ENCODE results near the gene LETM1. TPM values are rescaled to one million over a fixed set of nuclear protein-coding genes. Genes with fewer than 3 reads are reported as not detected.

LETM1 gene
- polyA plus RNA-seq, 1 donor (not counting 4 experiments of a cell fraction or from before 2014, with no cell fraction given): 25.6 TPM

DNA sequence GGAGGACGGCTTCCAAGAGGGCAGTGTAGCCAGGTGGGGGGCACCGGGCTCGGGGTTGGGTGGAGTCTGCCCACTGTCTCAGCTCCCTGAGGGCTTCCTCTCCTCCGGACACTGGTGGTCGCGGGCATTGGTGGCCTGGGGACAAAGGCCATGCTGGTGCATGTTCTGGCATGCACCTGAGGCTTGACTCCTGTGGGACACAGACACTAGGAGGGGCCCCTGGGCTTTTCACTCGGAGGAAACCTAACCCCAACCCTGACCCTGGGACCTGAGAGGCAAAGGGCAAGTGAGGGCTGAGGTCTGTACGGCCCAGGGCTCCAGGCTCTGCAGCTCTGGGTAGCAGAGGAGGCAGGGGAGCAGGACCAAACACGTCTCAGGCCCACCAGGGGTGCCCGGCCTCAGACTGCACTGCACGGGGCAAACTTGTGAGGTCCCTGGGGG is 85.1 kb downstream of the LETM1 start:
- Histone ChIP-seq H3K27me3 (ENCODE audit: control insufficient read depth, extremely low read depth, insufficient read depth, low read length) (no peaks in the 10 kb centered on the region), H3K36me3 (ENCODE audit: control insufficient read depth in 2 of 2, extremely low read depth in 1 of 2, insufficient read depth in 2 of 2, low read length in 2 of 2) (no peaks in the 10 kb centered on the region), H3K4me1 (ENCODE audit: control insufficient read depth, extremely low read depth, insufficient read depth, low read length) (peaks cover 45% of the 10 kb centered on the region), H4K20me1 (ENCODE audit: control insufficient read depth, extremely low read depth, insufficient read depth, low read length) (no peaks in the 10 kb centered on the region), H3K9ac (ENCODE audit: control insufficient read depth, extremely low read depth, insufficient read depth, low read length) (no peak overlapping the region), H3K9me1 (ENCODE audit: control insufficient read depth, extremely low read depth, insufficient read depth, low read length) (no peaks in the 10 kb centered on the region), H3K27ac (ENCODE audit: control insufficient read depth, insufficient read depth, low read length) (no peak overlapping the region), H3K79me2 (ENCODE audit: control insufficient read depth, insufficient read depth, low read length) (no peaks in the 10 kb centered on the region), H3K9me3 (ENCODE audit: control insufficient read depth, low read depth, low read length) (no peaks in the 10 kb centered on the region), H3K4me3 (ENCODE audit: control insufficient read depth in 2 of 3, extremely low read depth in 1 of 3, insufficient read depth in 2 of 3, low read depth in 1 of 3, low read length in 3 of 3) (no peak overlapping the region), H3K4me2 (ENCODE audit: control insufficient read depth, extremely low read depth, insufficient read depth, low read depth, low read length) (no peak overlapping the region), H2AFZ (ENCODE audit: control insufficient read depth, low read length) (no peak overlapping the region)
- DNase-seq (ENCODE audit: low read depth, low spot score) (no peak), FAIRE-seq (no peak)
- dilution Hi-C loops (cut with MboI; ENCODE audit: extremely low pct_ligation_motif_present, low sequenced_read_pairs): no loop called here
- TF ChIP-seq EZH2 (IDR thresholded peaks at IDR 0.05; ENCODE audit: low read length): no peak
- TF ChIP-seq, protein P1, sequence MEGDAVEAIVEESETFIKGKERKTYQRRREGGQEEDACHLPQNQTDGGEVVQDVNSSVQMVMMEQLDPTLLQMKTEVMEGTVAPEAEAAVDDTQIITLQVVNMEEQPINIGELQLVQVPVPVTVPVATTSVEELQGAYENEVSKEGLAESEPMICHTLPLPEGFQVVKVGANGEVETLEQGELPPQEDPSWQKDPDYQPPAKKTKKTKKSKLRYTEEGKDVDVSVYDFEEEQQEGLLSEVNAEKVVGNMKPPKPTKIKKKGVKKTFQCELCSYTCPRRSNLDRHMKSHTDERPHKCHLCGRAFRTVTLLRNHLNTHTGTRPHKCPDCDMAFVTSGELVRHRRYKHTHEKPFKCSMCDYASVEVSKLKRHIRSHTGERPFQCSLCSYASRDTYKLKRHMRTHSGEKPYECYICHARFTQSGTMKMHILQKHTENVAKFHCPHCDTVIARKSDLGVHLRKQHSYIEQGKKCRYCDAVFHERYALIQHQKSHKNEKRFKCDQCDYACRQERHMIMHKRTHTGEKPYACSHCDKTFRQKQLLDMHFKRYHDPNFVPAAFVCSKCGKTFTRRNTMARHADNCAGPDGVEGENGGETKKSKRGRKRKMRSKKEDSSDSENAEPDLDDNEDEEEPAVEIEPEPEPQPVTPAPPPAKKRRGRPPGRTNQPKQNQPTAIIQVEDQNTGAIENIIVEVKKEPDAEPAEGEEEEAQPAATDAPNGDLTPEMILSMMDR (optimal IDR thresholded peaks at IDR 0.05 in 1 of 3, IDR thresholded peaks at IDR 0.05 in 1 of 3, conservative IDR thresholded peaks at IDR 0.05 in 1 of 3; ENCODE audit: extremely low read depth in 1 of 3, insufficient read depth in 2 of 3, low read length in 3 of 3): no peak

GRCh38 chr4:1770245-1770644 is 85.7 kb downstream of the LETM1 start:
- Histone ChIP-seq H4K20me1 (ENCODE audit: control insufficient read depth, extremely low read depth, insufficient read depth, low read length) (no peaks in the 10 kb centered on the region), H3K79me2 (ENCODE audit: control insufficient read depth, insufficient read depth, low read length) (no peaks in the 10 kb centered on the region), H3K4me2 (ENCODE audit: control insufficient read depth, extremely low read depth, insufficient read depth, low read depth, low read length) (no peak overlapping the region), H3K9me1 (ENCODE audit: control insufficient read depth, extremely low read depth, insufficient read depth, low read length) (no peaks in the 10 kb centered on the region), H3K9me3 (ENCODE audit: control insufficient read depth, low read depth, low read length) (no peaks in the 10 kb centered on the region), H3K4me3 (ENCODE audit: control insufficient read depth in 2 of 3, extremely low read depth in 1 of 3, insufficient read depth in 2 of 3, low read depth in 1 of 3, low read length in 3 of 3) (no peak overlapping the region), H3K36me3 (ENCODE audit: control insufficient read depth in 2 of 2, extremely low read depth in 1 of 2, insufficient read depth in 2 of 2, low read length in 2 of 2) (no peaks in the 10 kb centered on the region), H3K9ac (ENCODE audit: control insufficient read depth, extremely low read depth, insufficient read depth, low read length) (no peak overlapping the region), H2AFZ (ENCODE audit: control insufficient read depth, low read length) (no peak overlapping the region), H3K27me3 (ENCODE audit: control insufficient read depth, extremely low read depth, insufficient read depth, low read length) (no peaks in the 10 kb centered on the region), H3K27ac (ENCODE audit: control insufficient read depth, insufficient read depth, low read length) (no peak overlapping the region), H3K4me1 (ENCODE audit: control insufficient read depth, extremely low read depth, insufficient read depth, low read length) (peaks cover 47% of the 10 kb centered on the region)
- TF ChIP-seq EZH2 (IDR thresholded peaks at IDR 0.05; ENCODE audit: low read length): no peak
- TF ChIP-seq, protein P1 (optimal IDR thresholded peaks at IDR 0.05 in 1 of 3, IDR thresholded peaks at IDR 0.05 in 1 of 3, conservative IDR thresholded peaks at IDR 0.05 in 1 of 3; ENCODE audit: extremely low read depth in 1 of 3, insufficient read depth in 2 of 3, low read length in 3 of 3): no peak
- DNase-seq (ENCODE audit: low read depth, low spot score) (no peak), FAIRE-seq (no peak)
- dilution Hi-C loops (cut with MboI; ENCODE audit: extremely low pct_ligation_motif_present, low sequenced_read_pairs): no loop called here

All from keratinocyte (primary cell).